PC-3 (cell line): Measurements from ENCODE around the gene WDR91. TPM values are rescaled to one million over a fixed set of nuclear protein-coding genes. Genes with fewer than 3 reads are reported as not detected.
"Not testable (repeated sequence)": the region's sequence is repeated elsewhere in the genome, so short reads cannot be mapped to it uniquely, and the experiment has no call there.

Experiments used
- ATAC-seq: fragments of 200-7000 bp; cut with Tn5 transposase; 2 replicates; pipeline ENCODE4 v1.9.1; 2020; ENCODE audit warnings: mild to moderate bottlenecking, moderate library complexity
- BruUV-seq: library from RNA; stranded (reverse); fragments of 400-500 nt; replicated peaks from 2 replicates; lab custom pipeline; 2021; lab: Mats Ljungman, UMichigan
- CTCF ChIA-PET: fragments of 300-600 bp; sonication (Branson Sonifier 250); formaldehyde crosslinking; loops from one replicate; lab custom pipeline; 2022; ENCODE audit warnings: antibody characterized with exemption; lab: Charles Lee
- POLR2A ChIA-PET: fragments of 300-600 bp; sonication (Branson Sonifier 250); formaldehyde crosslinking; loops from one replicate; lab custom pipeline; 2022; ENCODE audit warnings: antibody characterized with exemption; ENCODE audit not compliant: unreplicated experiment; lab: Charles Lee
- DNase-seq: peaks from one replicate; pipeline ENCODE4 v3.0.0-alpha.2; 2015
- H2AFZ ChIP-seq: fragments of 300-600 bp; sonication (generic); 2 replicates; pipeline ENCODE4 v1.6.0; 2016; ENCODE audit warnings: antibody characterized with exemption, low read length
- H3F3A ChIP-seq: fragments of 300-600 bp; sonication (generic); one replicate; pipeline ENCODE4 v1.6.0; 2017; ENCODE audit warnings: antibody characterized with exemption, low read length, control low read depth, mild to moderate bottlenecking; ENCODE audit not compliant: unreplicated experiment
- H3K27ac ChIP-seq: fragments of 300-600 bp; sonication (generic); 2 replicates; pipeline ENCODE4 v1.5.1; 2016; ENCODE audit warnings: mild to moderate bottlenecking, low read length
- H3K27me3 ChIP-seq: fragments of 300-600 bp; sonication (generic); 2 replicates; pipeline ENCODE4 v1.6.1; 2016; ENCODE audit warnings: low read length, mixed read lengths
- H3K36me3 ChIP-seq: fragments of 300-600 bp; sonication (generic); 2 replicates; pipeline ENCODE4 v1.6.1; 2016; ENCODE audit warnings: low read depth, mixed run types, low read length, mixed read lengths
- H3K4me1 ChIP-seq: fragments of 300-600 bp; sonication (generic); 2 replicates; pipeline ENCODE4 v1.5.1; 2016; ENCODE audit warnings: low read length; ENCODE audit not compliant: insufficient read depth
- H3K4me2 ChIP-seq: fragments of 300-600 bp; sonication (generic); 2 replicates; pipeline ENCODE4 v1.6.0; 2016; ENCODE audit warnings: low read length
- H3K4me3 ChIP-seq: fragments of 300-600 bp; sonication (generic); 2 replicates; pipeline ENCODE4 v1.5.1; 2016; ENCODE audit warnings: mild to moderate bottlenecking, low read length, mixed read lengths
- H3K79me2 ChIP-seq: fragments of 300-600 bp; sonication (generic); 2 replicates; pipeline ENCODE4 v1.6.1; 2017; ENCODE audit warnings: low read length, mixed read lengths
- H3K9ac ChIP-seq: fragments of 300-600 bp; sonication (generic); 2 replicates; pipeline ENCODE4 v1.6.0; 2016; ENCODE audit warnings: mild to moderate bottlenecking, low read length
- H3K9me2 ChIP-seq: fragments of 300-600 bp; sonication (generic); replicated peaks from 2 replicates; pipeline ENCODE4 v1.6.1; 2016; ENCODE audit warnings: mixed run types, low read length, mixed read lengths
- H3K9me3 ChIP-seq: fragments of 300-600 bp; sonication (generic); 2 replicates; pipeline ENCODE4 v1.6.1; 2016; ENCODE audit warnings: low read length, mixed read lengths
- H4K20me1 ChIP-seq: fragments of 300-600 bp; sonication (generic); 2 replicates; pipeline ENCODE4 v1.6.1; 2016; ENCODE audit warnings: low read length, mixed read lengths
- EZH2 ChIP-seq: fragments of 300-600 bp; sonication (generic); IDR thresholded peaks from one replicate; pipeline ENCODE4 v1.6.1; 2017; ENCODE audit warnings: antibody characterized with exemption, mild to moderate bottlenecking, low read length; ENCODE audit not compliant: unreplicated experiment
- EZH2phosphoT487 ChIP-seq: fragments of 300-600 bp; sonication (generic); IDR thresholded peaks from 2 replicates; pipeline ENCODE4 v1.6.1; 2018; ENCODE audit warnings: mild to moderate bottlenecking, antibody characterized with exemption, low read length, borderline replicate concordance
- intact Hi-C: fragments of 100-400 bp; cut with micrococcal nuclease; formaldehyde crosslinking; loops from 2 replicates; pipeline ENCODE4 v1.9.0; 2023
- total RNA-seq: library from RNA; depleted of rRNA; stranded (reverse); fragments of >200 nt; gene quantifications from 2 replicates; pipeline ENCODE4 v1.2.3, GENCODE V29; 2014
- TF ChIP-seq, protein P1 (sequence below): fragments of 300-600 bp; sonication (generic); conservative IDR thresholded peaks from 2 replicates; pipeline ENCODE4 v1.5.1; 2017; ENCODE audit warnings: antibody characterized with exemption, low read depth, mild to moderate bottlenecking, low read length

WDR91 gene
- total RNA-seq, 1 experiment from 2014 or later = 12.3 TPM

DNA sequence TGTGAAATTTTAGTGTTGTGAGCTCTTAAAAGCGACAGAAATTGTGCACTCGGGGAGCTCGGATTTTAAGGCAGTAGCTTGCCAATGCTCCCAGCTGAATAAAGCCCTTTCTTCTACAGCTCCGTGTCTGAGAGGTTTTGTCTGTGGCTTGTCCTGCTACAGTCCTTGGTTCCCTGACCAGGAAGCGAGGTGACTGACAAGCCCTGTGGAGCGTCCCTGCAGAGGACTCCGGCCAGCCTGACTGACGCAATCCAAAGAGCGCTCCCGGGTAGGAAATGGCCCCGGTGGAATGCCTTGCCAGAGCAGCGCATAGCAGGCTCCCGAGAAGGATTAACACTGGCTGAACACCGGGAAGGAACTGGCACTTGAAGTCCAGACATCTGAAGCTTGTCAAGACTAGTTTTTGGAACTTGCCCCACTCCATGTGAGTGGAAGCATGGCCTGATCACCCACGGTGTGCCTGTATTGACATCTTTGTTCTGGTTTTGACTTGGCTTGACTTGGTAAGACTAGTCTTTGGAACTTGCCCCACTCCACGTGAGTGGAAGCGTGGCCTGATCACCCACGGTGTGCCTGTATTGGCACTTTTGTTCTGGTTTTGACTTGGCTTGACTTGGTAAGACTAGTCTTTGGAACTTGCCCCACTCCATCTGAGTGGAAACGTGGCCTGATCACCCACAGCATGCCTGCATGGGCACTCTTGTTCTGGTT, 39.6 kb downstream of the WDR91 start:
- not testable (repeated sequence) for ATAC-seq, H3K4me3 ChIP-seq

DNA sequence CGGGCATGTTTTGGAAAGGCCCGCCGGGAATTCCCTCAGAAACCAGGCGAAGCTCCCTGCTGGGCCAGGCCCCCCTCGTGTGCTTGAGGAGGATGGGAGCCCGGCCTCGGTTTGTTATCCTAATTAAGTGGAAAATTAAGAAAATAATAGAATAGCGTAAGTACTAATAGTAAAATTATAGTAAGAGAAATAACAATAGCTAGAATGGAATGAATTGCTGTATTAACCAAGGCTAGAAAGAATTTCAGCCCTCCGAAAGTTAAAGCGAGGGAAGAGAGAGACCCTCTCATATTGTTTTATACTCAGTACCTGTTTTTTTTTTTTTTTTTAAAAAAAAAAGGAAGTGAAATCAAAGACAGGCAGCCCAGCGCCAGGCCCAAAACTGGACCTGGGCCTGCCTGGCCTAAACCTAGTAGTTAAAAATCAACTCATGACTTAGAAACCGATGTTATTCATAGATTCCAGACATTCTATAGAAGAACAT, 40.3 kb downstream of the WDR91 start:
- Histone ChIP-seq H3K79me2 (peaks cover 27% of the 10 kb centered on the region), H3K4me1 (peaks cover 13% of the 10 kb centered on the region), H3K36me3 (peaks cover 25% of the 10 kb centered on the region), H3K9ac (peak overlapping the region; percentile 99), H3K27ac (peak overlapping the region; percentile 94), H2AFZ (peak overlapping the region; percentile 89), H3K4me3 (peak overlapping the region; percentile 94), H3K4me2 (peak overlapping the region; percentile 97)
- not testable (repeated sequence) for H3K9me3 ChIP-seq, DNase-seq, H3K27me3 ChIP-seq, ATAC-seq, H3F3A ChIP-seq, H3K9me2 ChIP-seq, H4K20me1 ChIP-seq
- POLR2A ChIA-PET = interaction anchor here (0.5 to 0.6 kb wide), 3 partner anchors 40 to 481 kb away, joined by 3 to 13 read pairs (median 3); partner anchors contain the start of gene WDR91
- intact Hi-C loops = loop anchor here (1.0 to 10.0 kb wide), 6 partner anchors 23 to 526 kb away; partner anchors contain the start of genes BPGM, TMEM140 and WDR91
- CTCF ChIA-PET = interaction anchor here (0.6 kb wide), 2 partner anchors 665 to 736 kb away, joined by 3 to 6 read pairs; no protein-coding TSS in a partner anchor
- TSS peak; percentile 58 for BruUV-seq

More for the DNA sequence above, 39.6 kb downstream of the WDR91 start:
- peaks cover 27% of the 10 kb centered on the region for H3K79me2 ChIP-seq
- H3K36me3 ChIP-seq = peaks cover 18% of the 10 kb centered on the region
- H3K9ac ChIP-seq, H3K4me2 ChIP-seq, BruUV-seq, H4K20me1 ChIP-seq, H2AFZ ChIP-seq, H3K9me3 ChIP-seq, POLR2A ChIA-PET, CTCF ChIA-PET, H3F3A ChIP-seq, H3K27ac ChIP-seq, DNase-seq, H3K9me2 ChIP-seq, H3K27me3 ChIP-seq: not testable (repeated sequence)
- H3K4me1 ChIP-seq = peaks cover 20% of the 10 kb centered on the region
- intact Hi-C loops = loop anchor here (2.0 to 10.0 kb wide), 4 partner anchors 39 to 527 kb away; partner anchors contain the start of genes BPGM and WDR91

DNA sequence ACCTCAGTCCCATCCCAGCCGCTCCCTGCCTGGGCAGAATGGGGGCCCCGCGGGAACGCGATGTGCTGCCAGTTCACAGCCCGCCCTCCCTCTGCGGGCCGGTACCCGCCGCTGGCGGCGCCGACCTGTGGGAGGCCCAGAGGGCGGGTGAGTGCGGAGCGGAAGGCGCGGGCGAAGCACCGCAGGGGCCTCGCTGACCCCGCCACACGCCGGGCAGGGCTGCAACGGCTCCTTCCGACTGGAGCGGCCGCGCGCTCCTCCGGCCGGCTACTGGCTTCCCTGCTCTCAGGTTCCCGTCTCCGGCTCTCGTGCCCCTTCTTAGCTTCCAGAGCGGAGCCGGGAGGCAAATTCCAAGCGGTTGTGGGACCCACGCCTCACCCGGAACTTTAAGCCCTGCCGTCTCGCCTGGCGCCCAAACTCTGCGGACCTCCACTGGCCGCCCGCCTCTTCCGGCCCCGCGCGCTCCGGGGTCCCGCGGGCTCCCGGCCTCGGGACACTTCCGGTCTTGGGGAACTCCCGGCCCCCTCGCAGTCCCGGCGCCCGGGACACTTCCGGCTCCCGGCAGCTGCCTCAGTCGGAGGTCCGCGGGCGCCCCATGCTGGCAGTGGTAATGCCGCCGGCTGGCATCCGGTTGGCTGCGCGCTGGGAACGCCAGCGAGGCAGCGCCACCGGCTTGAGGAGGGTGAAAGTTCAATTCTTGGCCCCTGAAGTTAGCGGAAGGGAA, 40.9 kb downstream of the WDR91 start, which contains the start of gene CYREN:
TSS of gene CYREN (minus strand) at position 434 of the 724 bp plus-strand sequence. CDS start 1,785 bp downstream, outside the sequence.
- Histone ChIP-seq H2AFZ (peak within 1 kb of the TSS; percentile 89), H3K4me3 (peak within 1 kb of the TSS; percentile 94), H3K4me1 (peaks cover 13% of the 10 kb centered on the region), H3K9me3 (no peaks in the 10 kb centered on the region), H3K36me3 (peaks cover 31% of the 10 kb centered on the region), H3K27ac (peak within 1 kb of the TSS; percentile 94), H4K20me1 (no peaks in the 10 kb centered on the region), H3K9ac (peak within 1 kb of the TSS; percentile 99), H3K9me2 (no peaks in the 10 kb centered on the region), H3K79me2 (peaks cover 27% of the 10 kb centered on the region), H3F3A (no peaks in the 10 kb centered on the region), H3K27me3 (no peaks in the 10 kb centered on the region), H3K4me2 (peak within 1 kb of the TSS; percentile 97)
- ChIA-PET CTCF (interaction anchor here (0.6 kb wide), 2 partner anchors 666 to 737 kb away, joined by 3 to 6 read pairs; no protein-coding TSS in a partner anchor), POLR2A (interaction anchor here (0.5 to 0.6 kb wide), 5 partner anchors 41 to 480 kb away, joined by 3 to 13 read pairs (median 4); partner anchors contain the start of gene WDR91)
- ATAC-seq = peak; percentile 90
- DNase-seq = peak; percentile 94
- BruUV-seq = no TSS peak
- no peak for TF ChIP-seq EZH2phosphoT487
- TF ChIP-seq EZH2 = no peak
- TF ChIP-seq, protein P1, sequence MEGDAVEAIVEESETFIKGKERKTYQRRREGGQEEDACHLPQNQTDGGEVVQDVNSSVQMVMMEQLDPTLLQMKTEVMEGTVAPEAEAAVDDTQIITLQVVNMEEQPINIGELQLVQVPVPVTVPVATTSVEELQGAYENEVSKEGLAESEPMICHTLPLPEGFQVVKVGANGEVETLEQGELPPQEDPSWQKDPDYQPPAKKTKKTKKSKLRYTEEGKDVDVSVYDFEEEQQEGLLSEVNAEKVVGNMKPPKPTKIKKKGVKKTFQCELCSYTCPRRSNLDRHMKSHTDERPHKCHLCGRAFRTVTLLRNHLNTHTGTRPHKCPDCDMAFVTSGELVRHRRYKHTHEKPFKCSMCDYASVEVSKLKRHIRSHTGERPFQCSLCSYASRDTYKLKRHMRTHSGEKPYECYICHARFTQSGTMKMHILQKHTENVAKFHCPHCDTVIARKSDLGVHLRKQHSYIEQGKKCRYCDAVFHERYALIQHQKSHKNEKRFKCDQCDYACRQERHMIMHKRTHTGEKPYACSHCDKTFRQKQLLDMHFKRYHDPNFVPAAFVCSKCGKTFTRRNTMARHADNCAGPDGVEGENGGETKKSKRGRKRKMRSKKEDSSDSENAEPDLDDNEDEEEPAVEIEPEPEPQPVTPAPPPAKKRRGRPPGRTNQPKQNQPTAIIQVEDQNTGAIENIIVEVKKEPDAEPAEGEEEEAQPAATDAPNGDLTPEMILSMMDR = peak; percentile 66
- intact Hi-C loops = loop anchor here (1.0 to 10.0 kb wide), 6 partner anchors 22 to 526 kb away; partner anchors contain the start of genes BPGM, TMEM140 and WDR91
